Measurements from ENCODE around the gene CD160.

DNA sequence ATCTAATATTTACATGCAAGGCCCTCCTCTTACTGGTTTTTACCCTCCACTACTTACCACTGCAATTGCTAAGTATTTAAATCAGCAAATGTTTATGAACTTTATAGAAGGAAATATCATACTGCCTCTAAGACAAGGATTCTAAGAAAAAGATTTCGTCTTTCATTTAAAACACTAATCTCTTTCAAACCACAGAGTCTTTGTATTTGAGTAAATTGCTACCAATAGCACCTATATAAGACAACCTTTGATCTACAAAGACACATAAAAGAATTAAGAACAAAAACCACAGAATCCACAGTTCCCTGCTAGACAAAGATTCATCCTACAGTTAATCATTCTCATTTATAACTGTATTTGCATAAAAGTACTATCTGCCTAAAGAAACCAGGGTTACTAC, 67.0 kb downstream of the CD160 start:
- no peak for TF ChIP-seq POLR2A (IDR thresholded peaks at IDR 0.05)
- TF ChIP-seq, protein P1, sequence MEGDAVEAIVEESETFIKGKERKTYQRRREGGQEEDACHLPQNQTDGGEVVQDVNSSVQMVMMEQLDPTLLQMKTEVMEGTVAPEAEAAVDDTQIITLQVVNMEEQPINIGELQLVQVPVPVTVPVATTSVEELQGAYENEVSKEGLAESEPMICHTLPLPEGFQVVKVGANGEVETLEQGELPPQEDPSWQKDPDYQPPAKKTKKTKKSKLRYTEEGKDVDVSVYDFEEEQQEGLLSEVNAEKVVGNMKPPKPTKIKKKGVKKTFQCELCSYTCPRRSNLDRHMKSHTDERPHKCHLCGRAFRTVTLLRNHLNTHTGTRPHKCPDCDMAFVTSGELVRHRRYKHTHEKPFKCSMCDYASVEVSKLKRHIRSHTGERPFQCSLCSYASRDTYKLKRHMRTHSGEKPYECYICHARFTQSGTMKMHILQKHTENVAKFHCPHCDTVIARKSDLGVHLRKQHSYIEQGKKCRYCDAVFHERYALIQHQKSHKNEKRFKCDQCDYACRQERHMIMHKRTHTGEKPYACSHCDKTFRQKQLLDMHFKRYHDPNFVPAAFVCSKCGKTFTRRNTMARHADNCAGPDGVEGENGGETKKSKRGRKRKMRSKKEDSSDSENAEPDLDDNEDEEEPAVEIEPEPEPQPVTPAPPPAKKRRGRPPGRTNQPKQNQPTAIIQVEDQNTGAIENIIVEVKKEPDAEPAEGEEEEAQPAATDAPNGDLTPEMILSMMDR (IDR thresholded peaks at IDR 0.05) = no peak
- TF ChIP-seq EP300 (IDR thresholded peaks at IDR 0.05) = no peak
